ENCODE measurements around the gene PEDS1.

DNA sequence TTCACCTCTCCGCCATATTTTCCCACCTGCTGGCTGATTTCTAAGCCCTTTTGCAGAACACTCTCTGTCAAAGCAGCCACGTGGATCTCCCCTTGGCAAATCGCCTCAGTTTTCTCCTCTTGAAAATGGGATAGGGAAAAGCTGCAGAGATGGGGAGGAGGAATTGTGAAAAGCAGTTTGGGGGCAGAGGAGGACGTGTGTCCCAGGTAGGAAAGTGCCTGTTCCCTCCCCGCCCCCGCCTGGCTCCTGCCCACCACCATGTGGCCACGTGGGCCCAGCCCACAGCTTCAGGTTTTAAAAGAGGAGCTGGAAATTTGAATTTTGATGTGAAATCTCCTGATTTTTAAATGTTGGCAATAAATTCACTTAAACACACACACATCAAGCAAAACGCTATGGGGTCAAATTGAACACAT, 33.5 kb upstream of the PEDS1 start:
- TF ChIP-seq POLR2AphosphoS5 (IDR thresholded peaks at IDR 0.05; ENCODE audit: low read depth, low read length) (no peak), SIN3A (IDR thresholded peaks at IDR 0.05; ENCODE audit: borderline replicate concordance, insufficient read depth, low read length) (no peak)
- TF ChIP-seq, protein P1, sequence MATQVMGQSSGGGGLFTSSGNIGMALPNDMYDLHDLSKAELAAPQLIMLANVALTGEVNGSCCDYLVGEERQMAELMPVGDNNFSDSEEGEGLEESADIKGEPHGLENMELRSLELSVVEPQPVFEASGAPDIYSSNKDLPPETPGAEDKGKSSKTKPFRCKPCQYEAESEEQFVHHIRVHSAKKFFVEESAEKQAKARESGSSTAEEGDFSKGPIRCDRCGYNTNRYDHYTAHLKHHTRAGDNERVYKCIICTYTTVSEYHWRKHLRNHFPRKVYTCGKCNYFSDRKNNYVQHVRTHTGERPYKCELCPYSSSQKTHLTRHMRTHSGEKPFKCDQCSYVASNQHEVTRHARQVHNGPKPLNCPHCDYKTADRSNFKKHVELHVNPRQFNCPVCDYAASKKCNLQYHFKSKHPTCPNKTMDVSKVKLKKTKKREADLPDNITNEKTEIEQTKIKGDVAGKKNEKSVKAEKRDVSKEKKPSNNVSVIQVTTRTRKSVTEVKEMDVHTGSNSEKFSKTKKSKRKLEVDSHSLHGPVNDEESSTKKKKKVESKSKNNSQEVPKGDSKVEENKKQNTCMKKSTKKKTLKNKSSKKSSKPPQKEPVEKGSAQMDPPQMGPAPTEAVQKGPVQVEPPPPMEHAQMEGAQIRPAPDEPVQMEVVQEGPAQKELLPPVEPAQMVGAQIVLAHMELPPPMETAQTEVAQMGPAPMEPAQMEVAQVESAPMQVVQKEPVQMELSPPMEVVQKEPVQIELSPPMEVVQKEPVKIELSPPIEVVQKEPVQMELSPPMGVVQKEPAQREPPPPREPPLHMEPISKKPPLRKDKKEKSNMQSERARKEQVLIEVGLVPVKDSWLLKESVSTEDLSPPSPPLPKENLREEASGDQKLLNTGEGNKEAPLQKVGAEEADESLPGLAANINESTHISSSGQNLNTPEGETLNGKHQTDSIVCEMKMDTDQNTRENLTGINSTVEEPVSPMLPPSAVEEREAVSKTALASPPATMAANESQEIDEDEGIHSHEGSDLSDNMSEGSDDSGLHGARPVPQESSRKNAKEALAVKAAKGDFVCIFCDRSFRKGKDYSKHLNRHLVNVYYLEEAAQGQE (IDR thresholded peaks at IDR 0.05; ENCODE audit: insufficient read depth in 1 of 2, low read depth in 2 of 2, low read length in 2 of 2): no peak

All from PFSK-1 (cell line).